ENCODE results near the gene P2RY14. TPM values are rescaled to one million over a fixed set of nuclear protein-coding genes. Genes with fewer than 3 reads are reported as not detected.

The P2RY14 gene
- total and polyA plus RNA-seq, 2 of the 13 experiments (the other 11 are each of a cell fraction or from before 2014, with no cell fraction given) = not detected

DNA sequence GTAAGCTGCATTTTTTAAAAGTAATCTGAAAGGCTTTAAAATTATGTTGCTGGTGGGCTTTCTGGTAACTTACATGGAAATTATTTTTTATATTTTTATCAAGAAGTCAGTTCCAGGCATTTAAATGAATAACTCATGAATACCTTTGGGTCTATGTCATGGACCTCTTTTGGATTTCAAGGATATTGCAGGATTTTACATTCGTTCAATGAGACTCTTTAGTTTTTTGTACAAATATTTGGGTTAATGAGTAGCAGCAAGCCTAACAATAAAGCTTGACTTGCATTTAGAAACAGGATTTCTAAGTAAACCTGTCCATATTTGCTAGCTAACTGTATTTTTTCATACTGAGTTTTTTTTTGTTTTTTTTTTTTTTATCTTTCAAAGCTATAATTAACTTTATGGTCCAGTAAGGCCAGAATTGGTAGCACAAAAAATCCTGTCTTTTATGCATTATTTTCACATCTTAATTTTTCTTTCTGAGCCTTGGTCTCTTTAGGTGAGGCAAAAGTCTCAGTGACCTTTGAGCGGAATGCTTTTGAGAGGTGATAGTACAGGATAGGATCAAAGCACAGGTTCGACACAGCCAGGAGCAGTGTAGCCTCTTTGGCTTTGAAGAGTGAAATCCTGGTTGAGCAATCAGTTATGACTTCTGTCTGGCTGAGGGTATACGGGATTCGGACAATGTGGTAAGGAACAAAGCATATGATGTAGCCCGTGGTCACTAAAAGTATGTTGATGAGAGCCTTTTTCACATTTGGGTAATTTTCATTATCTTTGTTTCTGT, 80.2 kb downstream of the P2RY14 start (continued):
- no peak for TF ChIP-seq ZNF10 (CRISPR knock-in tag; IDR thresholded peaks at IDR 0.05; ENCODE audit: borderline replicate concordance, low read depth)
- TF ChIP-seq ESRRA (CRISPR knock-in tag; IDR thresholded peaks at IDR 0.05; ENCODE audit: low read depth) = peak; percentile 66; the same call in 1 of the 2 replicates
- TF ChIP-seq POLR2A (IDR thresholded peaks at IDR 0.05; ENCODE audit: insufficient read depth in 1 of 2, low read depth in 2 of 2, low read length in 2 of 2) = no peak
- no peak; the same call in 1 of the 2 replicates for TF ChIP-seq KDM5A (IDR thresholded peaks at IDR 0.05; ENCODE audit: borderline replicate concordance, low read length)
- TF ChIP-seq ZNF781 (CRISPR knock-in tag; IDR thresholded peaks at IDR 0.05; ENCODE audit: borderline replicate concordance, not compliant biosample characterization) = no peak
- no peak for TF ChIP-seq NFE2L1 (CRISPR knock-in tag; IDR thresholded peaks at IDR 0.05; ENCODE audit: borderline replicate concordance)
- 0 out of 2 replicates have a peak, but pooled peaks have one; percentile 29 for TF ChIP-seq MYC (CRISPR knock-in tag; IDR thresholded peaks at IDR 0.05; ENCODE audit: borderline replicate concordance)
- TF ChIP-seq PITX1 (CRISPR knock-in tag; IDR thresholded peaks at IDR 0.05) = peak; percentile 96
- TF ChIP-seq REXO4 (CRISPR knock-in tag; IDR thresholded peaks at IDR 0.05; ENCODE audit: borderline replicate concordance) = no peak
- TF ChIP-seq, protein P1, sequence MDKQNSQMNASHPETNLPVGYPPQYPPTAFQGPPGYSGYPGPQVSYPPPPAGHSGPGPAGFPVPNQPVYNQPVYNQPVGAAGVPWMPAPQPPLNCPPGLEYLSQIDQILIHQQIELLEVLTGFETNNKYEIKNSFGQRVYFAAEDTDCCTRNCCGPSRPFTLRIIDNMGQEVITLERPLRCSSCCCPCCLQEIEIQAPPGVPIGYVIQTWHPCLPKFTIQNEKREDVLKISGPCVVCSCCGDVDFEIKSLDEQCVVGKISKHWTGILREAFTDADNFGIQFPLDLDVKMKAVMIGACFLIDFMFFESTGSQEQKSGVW (CRISPR knock-in tag; IDR thresholded peaks at IDR 0.05; ENCODE audit: borderline replicate concordance) = no peak
- TF ChIP-seq ZNF362 (CRISPR knock-in tag; IDR thresholded peaks at IDR 0.05; ENCODE audit: borderline replicate concordance) = peak; percentile 60; the same call in 1 of the 2 replicates
- TF ChIP-seq ZNF253 (CRISPR knock-in tag; IDR thresholded peaks at IDR 0.05; ENCODE audit: borderline replicate concordance) = no peak
- no peak for TF ChIP-seq MBD4 (IDR thresholded peaks at IDR 0.05; ENCODE audit: borderline replicate concordance, low read length)
- no peak for TF ChIP-seq ZBTB1 (CRISPR knock-in tag; IDR thresholded peaks at IDR 0.05; ENCODE audit: borderline replicate concordance)
- peak; percentile 73; the same call in 1 of the 2 replicates for TF ChIP-seq ZNF414 (CRISPR knock-in tag; IDR thresholded peaks at IDR 0.05)
- TF ChIP-seq REST (IDR thresholded peaks at IDR 0.05; ENCODE audit: borderline replicate concordance in 1 of 2, low read depth in 1 of 2, low read length in 2 of 2) = peak in 1 of 2 experiments; percentile 61; a peak in 1 of 4 replicates
- no peak for TF ChIP-seq EZH2 (conservative IDR thresholded peaks at IDR 0.05; ENCODE audit: low read depth, low read length)
- no peak for TF ChIP-seq CBFB (CRISPR knock-in tag; IDR thresholded peaks at IDR 0.05)

All from HepG2 (cell line).